Glomerular visceral epithelial cell (primary cell): ENCODE data around the gene LIMCH1.
"Not testable (repeated sequence)": the region's sequence is repeated elsewhere in the genome, so short reads cannot be mapped to it uniquely, and the experiment has no call there.

Experiments used
- DNase-seq: peaks from one replicate; pipeline ENCODE4 v3.0.0-alpha.2; 2016; ENCODE audit errors: extremely low spot score

Gene LIMCH1

DNA sequence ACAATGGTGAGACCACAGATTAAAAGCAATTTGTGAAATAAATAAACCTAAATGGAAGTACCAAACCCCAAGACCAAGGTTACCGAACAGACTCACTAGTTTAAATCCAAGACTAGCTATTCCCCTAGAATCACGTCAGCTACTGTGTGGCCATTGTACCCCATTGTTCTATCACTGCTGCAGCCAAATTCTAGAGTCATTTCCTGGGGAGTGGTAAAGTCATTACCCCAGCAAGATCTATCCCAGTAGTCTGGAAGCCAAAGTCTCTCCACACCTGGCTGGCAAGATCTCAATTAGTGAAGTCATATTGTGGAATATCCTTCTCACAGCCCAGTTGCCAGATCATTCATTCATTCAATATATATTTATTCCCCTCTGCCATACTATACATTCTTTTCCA is 143.1 kb downstream of the LIMCH1 start:
- DNase-seq, result no peak

DNA sequence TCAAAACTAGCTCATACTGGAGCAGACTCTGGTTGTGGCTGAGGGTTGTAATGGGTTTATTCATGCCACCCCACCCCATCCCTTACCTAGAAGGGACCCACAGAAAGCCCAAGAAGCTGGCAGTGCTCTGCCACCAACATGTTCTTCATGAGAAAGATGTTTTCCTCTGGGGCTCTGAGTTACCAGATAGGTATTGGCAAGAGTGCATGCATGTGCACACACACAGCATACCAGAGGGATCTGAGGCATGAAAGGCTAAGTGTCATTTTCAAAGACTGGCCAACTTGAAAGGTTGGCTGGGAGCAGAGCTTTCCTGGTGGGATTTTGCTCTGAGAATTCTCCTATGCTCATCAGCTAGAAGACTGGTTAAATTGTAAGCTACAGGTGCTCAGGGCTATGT is 145.4 kb downstream of the LIMCH1 start:
- peak; percentile 12 for DNase-seq

DNA sequence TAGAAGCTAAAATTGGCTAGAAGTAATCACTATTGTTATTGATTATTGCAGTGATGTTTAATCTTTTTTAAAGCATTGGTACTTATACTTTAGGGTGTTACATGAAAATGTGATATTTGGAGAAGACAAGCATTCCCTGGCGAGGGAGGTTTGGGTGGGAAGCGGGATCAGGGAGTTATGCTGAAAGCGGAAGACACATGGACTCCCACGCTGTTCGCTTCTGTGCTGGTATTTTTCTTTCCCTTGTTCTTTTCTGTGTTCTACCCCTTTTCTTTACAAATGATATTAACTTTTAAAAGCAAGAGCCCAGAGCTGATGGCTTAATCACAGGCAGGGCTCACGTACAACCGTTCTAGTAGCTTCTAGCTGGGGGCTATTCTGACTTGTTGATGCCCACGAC is 148.9 kb downstream of the LIMCH1 start:
- no peak for DNase-seq

DNA sequence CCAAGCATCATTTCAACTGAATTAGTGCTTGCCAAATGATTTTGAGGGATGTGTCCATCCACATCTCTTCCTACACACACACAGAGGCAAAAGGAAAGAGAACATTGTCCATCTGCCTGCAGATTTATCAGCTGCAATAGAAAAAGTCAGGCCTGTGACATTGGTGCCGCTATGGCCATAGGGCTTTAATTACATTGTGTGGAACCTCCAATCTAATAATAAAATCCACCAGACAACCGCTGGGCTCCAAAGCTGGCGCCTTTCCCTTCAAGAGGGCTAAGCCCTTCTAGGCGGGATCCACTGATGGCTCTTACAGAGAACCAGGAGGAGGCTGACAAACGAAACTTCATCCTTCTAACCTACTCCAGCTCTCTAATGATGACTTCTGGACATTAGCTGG is 150.0 kb downstream of the LIMCH1 start:
- no peak for DNase-seq

DNA sequence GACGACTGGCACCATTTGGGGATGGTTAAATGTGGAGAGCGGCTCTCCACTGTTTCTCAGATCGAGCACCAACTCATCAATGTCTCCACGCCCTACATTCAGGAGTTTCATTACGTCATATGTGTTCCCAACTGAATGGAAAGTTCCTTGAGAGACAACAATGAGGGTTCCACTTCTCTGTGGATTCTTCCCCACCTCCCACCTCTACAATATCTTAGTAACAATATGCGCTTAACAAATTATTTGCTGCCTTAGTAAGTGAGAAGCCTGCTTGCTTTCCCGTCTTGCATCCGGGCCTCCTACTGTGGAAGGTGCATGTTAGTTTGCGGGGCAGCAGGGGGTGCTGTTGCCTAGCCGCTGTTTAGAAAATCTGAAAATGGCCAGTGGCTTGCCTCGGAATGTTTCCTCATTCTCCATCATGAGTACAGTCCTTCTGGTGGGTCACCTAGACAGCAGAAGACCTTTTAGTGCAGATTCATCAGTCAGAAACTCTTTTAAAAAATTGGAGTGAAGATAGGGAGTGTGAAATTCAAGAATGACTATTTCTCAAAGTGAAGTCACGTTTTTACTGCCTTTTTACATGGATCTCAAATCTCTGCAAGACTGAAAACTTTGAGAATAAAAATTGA is 154.9 kb downstream of the LIMCH1 start:
- peak; percentile 63 for DNase-seq

DNA sequence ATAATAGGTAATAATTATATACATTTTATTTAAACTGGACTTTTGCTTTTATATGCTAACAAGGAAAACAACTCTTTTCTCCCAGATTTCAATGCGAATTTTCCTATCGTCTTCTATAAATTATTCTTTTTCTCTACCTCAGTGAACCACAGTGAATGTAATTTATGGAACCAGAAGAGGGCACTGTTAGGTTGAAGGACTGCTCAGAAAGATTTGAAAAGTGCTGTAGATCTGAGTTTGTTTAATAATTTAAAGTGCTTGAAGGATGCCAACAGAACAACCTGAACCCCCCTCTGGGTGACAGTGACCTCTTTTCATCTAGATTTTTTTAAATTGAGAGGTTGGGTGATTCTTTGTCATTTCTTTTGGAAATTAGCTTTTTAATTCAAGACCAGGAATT is 155.7 kb downstream of the LIMCH1 start:
- peak; percentile 39 for DNase-seq

DNA sequence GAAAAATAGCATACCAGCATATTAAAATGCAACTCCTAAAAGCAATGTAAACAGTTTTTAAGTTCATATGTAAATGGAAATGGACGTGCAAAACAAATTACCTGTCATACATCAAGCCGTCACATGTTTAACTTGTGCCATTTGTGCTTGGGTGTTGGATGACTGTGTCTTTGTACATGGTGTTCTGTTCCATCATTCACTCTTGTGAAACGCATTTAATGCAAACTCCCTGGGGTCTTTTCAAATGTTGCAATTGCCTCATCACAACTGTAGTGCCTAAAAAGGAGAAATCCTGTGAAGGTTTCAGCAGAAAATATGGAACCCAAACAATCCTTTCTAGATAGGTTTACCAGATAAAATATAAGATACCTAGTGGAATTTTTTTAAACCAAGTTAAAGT is 158.2 kb downstream of the LIMCH1 start:
- DNase-seq, result no peak

DNA sequence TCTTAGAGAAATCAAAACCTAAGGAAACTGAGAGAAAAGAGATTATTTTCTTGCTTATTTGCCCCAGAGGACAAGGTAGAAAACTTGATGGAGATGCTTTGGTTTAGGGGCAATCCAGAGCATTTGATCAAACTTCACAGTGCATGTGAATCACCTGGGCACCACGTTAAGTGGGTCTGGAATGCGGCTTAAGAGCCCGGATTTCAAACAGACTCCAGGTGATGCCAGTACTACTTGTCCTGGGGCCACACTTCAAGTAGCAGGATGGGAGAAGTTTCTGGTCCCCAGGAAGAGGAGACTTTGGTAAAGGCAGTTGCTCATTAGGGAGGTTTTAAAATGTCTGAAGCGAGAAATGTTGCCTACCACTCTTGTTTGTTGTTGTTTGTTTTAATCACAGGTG is 158.8 kb downstream of the LIMCH1 start:
- no peak for DNase-seq

DNA sequence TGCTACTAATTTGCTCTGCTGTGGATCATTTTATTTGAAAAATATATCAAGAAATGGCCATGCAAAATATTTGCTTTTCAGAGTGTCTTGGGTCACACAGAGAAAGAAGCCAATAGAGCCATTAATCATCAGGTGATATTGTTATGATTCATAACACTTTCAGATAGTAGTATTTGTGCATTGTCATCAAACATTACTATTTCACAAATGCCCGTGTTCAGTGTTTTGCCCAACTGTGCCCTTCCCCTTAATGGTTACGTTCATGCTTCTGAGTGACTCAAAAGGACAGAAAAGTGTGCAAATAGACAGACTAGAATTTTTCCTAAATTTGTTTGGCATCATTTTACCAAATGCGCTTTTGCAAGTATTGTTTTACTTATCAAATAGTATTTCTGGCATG is 164.0 kb downstream of the LIMCH1 start:
- DNase-seq, result no peak

DNA sequence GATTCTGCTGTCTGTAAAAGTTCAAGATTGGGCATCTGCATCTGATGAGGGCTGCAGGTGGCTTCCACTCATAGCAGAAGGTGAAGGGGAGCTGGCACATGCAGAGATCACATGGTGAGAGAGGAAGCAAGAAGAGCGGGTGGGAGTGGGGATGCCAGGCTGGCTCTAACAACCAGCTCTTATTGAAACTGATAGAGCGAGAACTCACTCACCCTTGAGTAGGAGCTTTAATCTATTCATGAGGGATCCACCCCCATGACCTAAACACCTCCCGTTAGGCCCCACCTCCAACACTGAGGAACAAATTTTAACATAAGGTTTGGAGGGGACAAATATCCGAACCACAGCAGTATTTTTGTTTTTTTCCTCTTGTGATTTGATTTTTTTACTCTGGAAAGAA is 164.8 kb downstream of the LIMCH1 start:
- no peak for DNase-seq

DNA sequence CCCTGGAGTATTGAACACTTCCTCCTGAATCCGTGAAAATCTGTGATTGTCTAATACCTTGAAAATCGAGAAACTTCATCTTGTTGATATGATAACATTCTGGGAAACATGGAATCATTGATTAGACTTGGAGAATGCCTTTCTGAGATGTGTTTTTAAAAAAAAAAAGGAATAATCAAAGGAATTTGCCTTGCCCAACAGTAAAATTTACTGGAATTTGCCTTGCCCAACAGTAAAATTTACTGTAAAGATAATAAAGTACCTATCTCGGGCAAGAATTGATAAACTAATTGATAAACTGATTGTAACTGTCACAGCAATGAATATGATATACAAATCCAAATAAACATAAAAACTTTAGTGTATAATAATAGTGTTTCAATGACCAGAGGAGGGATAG is 165.8 kb downstream of the LIMCH1 start:
- no peak for DNase-seq

DNA sequence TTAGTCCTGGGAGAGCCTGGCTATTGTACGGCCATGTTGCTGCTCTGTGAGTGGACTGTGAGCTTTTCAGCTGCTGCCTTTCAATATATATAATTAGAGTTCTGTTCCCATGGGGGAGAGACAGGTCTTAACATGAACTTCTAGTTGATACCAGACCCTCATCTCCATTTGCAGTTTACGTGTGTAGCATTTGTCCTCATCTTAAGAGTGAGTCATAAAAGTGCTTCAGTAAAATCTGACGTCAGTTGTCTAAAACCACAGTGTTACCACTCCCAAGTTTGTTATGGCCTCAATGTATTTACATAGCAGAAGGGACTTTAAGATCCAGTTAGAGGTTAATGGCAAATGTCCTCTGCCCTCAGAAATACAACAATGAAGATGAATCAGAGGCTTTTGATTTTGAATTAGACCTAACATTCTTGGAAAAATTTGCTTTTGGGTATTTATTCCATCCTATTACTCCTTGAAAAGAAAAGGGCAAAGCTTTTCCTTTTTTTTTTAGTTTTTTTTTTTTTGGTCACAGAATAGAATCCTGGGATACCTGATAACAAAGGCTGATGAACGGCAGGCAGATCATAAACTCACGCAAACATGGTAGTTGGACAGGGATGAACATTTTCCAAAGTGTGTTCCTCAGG is 172.0 kb downstream of the LIMCH1 start:
- peak; percentile 37 for DNase-seq

DNA sequence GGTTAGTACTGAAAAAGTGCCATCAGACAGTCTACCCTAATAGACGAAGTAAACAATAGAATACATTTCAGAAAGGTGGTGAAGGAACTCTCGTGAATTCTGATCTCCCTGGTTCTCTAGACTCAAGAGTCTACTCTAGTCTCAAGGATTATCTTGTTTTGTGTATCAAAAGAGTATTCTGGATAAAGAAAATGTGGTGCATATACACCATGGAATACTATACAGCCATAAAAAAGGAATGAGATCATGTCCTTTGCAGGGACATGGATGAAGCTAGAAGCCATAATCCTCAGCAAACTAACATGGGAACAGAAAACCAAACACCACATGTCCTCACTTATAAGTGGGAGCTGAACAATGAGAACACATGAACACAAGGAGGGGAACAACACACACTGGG is 173.7 kb downstream of the LIMCH1 start:
- DNase-seq, result not testable (repeated sequence)

DNA sequence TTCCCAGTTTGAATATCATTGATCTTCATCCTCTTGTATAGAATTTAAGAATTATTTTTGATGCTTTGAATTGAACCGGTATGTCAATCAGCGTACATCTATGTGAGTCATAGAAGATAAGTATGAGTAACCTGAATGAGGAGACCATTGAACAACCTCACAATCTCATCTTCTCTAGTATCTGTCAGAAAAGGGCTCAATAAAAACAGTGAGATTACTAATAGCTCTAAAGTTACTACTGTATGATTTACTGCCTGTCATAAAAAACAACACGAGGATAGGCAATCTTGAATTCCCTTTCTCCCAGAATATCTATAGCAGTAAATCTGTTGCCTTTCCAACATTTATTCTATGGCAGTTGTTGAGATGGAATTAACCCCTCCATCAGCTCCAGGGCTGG is 174.5 kb downstream of the LIMCH1 start:
- no peak for DNase-seq

DNA sequence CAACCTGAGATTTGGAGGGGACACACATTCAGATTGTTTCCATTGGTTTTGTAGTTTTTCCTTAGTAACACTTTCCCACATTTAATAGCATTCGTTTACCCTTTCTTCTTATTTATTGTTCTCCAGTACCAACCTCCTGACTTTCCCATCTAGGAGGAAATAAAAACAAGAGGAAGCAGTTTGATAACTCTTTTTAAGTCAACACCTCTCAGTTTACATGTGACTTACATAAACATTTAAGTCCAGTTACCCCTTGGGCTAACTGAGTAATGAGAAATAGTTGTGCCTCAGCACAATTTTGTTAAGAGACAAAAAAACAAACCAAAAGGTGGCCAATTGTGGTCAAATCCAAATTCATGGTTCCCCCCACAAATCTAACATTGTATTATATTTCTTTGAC is 175.8 kb downstream of the LIMCH1 start:
- no peak for DNase-seq

DNA sequence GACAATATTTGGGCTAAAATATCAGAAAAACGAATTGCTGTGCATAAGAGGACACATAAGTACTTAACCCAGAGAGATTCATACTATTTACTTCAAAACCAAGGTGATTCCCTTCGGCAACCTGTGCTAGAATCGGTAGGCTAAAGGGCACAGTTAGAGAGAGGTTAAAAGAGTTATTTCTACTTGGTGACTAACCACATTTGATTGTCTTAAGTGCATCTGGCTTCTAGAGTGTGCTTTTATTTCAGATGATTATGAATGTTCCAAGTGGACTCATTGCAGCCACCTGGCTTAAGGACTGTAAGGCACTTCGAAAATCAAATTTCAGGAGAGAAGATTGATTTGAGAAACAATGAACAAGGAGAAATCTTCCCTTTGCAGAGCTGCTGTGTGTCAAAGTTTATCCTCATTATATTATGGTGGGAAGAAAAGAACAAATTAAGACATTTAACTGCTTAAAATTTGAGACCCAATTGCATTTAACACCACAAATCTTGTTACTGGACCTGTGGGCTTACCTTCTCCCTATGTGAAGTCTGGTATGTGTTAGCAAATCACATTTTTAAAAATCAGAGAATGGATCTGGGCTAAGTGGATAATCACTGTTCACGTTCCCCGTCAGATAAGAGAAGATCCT is 176.5 kb downstream of the LIMCH1 start:
- DNase-seq, result no peak

DNA sequence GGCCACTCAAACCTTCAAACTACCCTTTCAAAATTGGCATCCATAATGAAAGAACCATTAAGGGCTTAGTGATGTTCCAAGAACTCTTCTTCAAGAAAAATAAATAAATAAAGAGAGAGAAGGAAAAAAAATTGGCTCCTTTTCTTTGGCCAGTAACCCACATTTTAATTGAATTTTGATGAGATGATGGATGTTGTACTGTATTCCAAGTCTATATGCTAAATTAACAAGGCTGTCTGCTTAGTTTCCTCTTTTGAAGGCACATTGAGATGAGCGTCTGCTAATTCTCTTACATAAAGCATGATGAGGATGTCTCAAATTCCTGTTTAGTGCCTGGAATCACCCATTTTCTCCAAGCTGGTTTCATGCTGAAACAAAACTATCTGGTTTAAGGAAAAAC is 177.2 kb downstream of the LIMCH1 start:
- no peak for DNase-seq

DNA sequence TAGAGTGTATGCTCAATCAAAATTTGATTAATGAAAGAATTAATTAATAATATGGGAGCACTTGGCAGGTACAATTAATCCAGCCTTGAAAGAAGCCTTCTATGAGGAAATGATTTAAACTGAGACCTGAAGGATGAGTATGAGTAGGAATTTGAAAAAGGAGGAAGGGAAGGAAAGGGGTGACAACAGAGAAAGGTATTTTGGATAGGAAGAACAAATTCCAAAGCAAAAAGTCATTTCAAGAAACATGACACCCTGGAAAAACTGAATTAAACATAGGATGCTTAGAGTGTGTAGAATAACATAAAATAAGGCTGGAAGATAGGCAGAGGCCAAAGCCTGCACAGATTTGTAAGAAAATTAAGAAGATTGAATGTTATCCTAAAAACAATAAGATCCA is 180.9 kb downstream of the LIMCH1 start:
- DNase-seq, result no peak

DNA sequence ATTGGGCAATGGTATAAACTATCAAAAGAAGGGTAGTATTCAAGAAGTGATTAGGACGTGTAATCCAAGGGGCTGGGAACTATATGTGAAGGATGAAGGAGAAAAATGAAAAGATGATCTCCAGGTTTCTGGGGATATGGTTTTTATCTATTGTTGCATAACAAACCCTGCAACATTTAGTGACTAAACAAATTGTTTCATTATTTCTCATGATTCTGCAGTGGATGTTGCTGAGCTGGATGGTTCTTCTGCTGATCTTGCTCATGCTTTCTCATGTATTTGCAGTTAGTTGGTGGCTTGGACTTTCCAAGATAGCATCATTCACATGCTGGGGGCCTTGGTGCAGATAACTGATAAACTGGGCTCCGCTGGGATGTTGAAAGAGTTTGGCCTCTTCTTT is 181.5 kb downstream of the LIMCH1 start:
- no peak for DNase-seq

DNA sequence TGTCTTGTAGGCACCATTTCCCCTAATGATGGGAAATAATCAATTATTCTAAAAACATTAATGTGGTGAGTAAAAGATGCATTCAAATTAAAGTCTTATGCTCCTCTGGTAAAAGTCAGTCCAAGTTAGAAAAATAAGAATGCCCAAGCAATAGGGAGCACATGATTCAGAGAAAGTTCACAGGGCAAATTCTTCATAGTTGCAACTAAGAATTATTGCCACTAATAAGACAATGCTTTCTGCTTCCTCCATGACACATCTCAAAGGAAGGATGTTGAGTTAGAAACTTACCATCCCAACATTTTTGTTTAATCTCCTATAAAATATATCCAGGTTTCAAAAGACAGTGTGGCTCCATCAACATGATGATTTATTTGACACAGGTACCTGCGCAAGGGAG is 184.2 kb downstream of the LIMCH1 start:
- no peak for DNase-seq

DNA sequence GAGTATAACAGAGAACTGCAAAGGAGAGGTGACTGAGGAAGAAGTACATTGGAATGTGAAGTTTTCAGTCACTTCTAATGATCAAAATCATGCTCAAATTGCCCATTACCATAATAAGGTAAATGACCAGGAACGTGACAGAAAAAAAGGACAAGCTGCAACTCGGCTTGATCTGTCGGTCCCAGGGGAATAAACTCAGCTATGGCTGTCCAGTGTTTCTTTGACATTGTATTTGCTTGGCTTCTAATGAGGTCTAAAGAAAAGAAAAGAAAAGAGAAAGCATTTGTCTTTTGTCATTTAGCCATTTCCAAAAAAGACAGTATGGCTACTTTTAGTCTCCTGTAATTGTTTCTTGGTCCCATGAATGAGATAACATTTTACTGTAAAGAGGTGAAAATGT is 185.3 kb downstream of the LIMCH1 start:
- no peak for DNase-seq

DNA sequence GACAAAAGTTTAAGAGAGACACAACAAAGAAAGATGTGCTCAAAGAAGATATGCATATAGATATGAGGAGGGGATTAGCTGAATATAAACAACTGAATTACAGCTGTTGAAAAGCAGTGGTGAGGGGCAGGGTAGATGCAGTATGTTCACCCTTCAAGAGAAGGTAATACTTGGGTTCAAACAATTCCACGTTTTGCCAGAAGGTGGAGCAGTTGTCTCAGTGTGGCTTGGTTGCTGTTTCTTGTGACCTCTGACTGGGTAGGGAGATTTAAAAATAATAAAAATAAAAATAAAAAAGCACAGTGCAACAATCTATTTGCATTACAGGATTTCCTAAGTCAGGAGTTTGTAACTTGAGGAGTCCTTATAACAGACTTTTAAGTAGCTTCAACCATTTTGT is 187.3 kb downstream of the LIMCH1 start:
- no peak for DNase-seq

DNA sequence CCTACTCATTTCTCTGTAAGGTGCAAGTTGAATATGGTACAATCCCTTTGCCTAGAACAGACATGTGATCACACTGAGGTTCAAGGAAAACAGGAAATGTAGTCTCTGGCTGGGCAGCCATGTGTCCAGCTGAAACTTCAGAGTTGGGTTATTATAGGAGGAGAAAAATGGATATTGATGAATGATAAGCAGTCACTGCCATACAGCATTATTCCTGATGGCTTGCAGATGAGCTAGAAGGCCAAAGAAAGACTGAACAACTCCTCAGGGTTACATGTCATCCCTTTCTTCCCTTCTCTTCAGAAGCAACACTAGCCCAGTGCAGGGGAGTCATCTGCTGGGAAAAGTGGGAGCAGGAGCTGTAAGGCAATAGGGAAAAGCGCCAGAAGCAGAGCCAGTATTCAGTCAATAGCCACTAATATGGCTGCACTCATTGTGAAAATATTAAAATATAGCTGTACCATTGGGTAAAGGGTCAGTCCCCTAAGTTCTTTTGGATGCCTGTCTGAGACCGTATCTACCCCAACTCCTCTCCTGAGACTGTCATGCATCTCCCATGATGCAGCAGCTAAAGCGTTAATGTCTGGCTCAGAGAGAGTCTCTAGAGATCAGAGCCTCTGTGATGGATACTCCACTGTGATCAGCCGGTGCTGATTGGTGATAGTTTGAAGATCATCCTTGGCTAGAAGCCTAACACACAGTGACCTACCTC is 190.1 kb downstream of the LIMCH1 start:
- DNase-seq, result no peak
